Epidermal melanocyte (primary cell): ENCODE results near the gene CASK.
A peak's percentile ranks its signal among the peaks of the same experiment; 100 is the strongest.

Source experiments
- DNase-seq: peaks from one replicate; pipeline ENCODE4 v3.0.0; 2011; ENCODE audit warnings: low spot score; ENCODE audit not compliant: insufficient read length

The CASK gene

GRCh38 chrX:41580423-41581064, 342.8 kb downstream of the CASK start:
- no peak for DNase-seq

- no peak for DNase-seq
Measured at GRCh38 chrX:41563876-41564275, 359.5 kb downstream of the CASK start.

GRCh38 chrX:41561045-41561444, 362.3 kb downstream of the CASK start:
- DNase-seq, result no peak

GRCh38 chrX:41559235-41560052, 363.9 kb downstream of the CASK start:
- DNase-seq, result no peak

GRCh38 chrX:41558531-41558930, 364.8 kb downstream of the CASK start:
- DNase-seq, result no peak

GRCh38 chrX:41556958-41557357, 366.4 kb downstream of the CASK start:
- DNase-seq, result no peak

- DNase-seq, result no peak
Measured at GRCh38 chrX:41553688-41554087, 369.7 kb downstream of the CASK start.

GRCh38 chrX:41548411-41548810, 374.9 kb downstream of the CASK start:
- no peak for DNase-seq

GRCh38 chrX:41543668-41544067, 379.7 kb downstream of the CASK start:
- no peak for DNase-seq

GRCh38 chrX:41543025-41543424, 380.3 kb downstream of the CASK start:
- no peak for DNase-seq

- DNase-seq, result no peak
Measured at GRCh38 chrX:41542536-41542935, 380.8 kb downstream of the CASK start.

- DNase-seq, result no peak
Measured at GRCh38 chrX:41542135-41542534, 381.2 kb downstream of the CASK start.

- no peak for DNase-seq
Measured at GRCh38 chrX:41541386-41541785, 382.0 kb downstream of the CASK start.

- DNase-seq, result no peak
Measured at GRCh38 chrX:41538707-41539106, 384.6 kb downstream of the CASK start.

- DNase-seq, result no peak
Measured at GRCh38 chrX:41530085-41530484, 393.3 kb downstream of the CASK start.

GRCh38 chrX:41529221-41529620, 394.1 kb downstream of the CASK start:
- DNase-seq, result no peak

GRCh38 chrX:41528784-41529183, 394.6 kb downstream of the CASK start:
- no peak for DNase-seq

GRCh38 chrX:41526925-41527324, 396.4 kb downstream of the CASK start:
- DNase-seq, result no peak

- no peak for DNase-seq
Measured at GRCh38 chrX:41526271-41526670, 397.1 kb downstream of the CASK start.

- peak; percentile 25 for DNase-seq
Measured at GRCh38 chrX:41522671-41523070, 400.7 kb downstream of the CASK start.

GRCh38 chrX:41522081-41522480, 401.3 kb downstream of the CASK start:
- no peak for DNase-seq

- no peak for DNase-seq
Measured at GRCh38 chrX:41519468-41519867, 403.9 kb downstream of the CASK start.

- DNase-seq, result no peak
Measured at GRCh38 chrX:41518841-41519220, 404.5 kb downstream of the CASK start.
